Gastroesophageal sphincter (tissue), 4 donors: Measurements from ENCODE around the gene METTL24. TPM values are rescaled to one million over a fixed set of nuclear protein-coding genes. Genes with fewer than 3 reads are reported as not detected.

Experiments
- ATAC-seq: fragments of 150-250 bp; one replicate; pipeline ENCODE4 v1.9.1; 2016; ENCODE audit warnings: mild to moderate bottlenecking, moderate library complexity
- H3K27ac ChIP-seq, 4 donors: fragments of 200-600 bp; sonication (generic) in 3 of 4; 1 replicate in 3 of 4; 2 replicates in 1 of 4; pipeline ENCODE4 v1.5.1; 2016 to 2019
- H3K27me3 ChIP-seq: fragments of 200-600 bp; sonication (generic); one replicate; pipeline ENCODE4 v1.5.1; 2019
- H3K36me3 ChIP-seq, 2 donors: fragments of 200-600 bp; sonication (generic); one replicate each; pipeline ENCODE4 v1.5.1; 2019; ENCODE audit warnings: control low read depth in 1 of 2
- H3K4me1 ChIP-seq, 3 donors: fragments of 200-600 bp; sonication (generic); 1 replicate in 2 of 3; 2 replicates in 1 of 3; pipeline ENCODE4 v1.5.1; 2016 to 2019; ENCODE audit warnings: control low read depth in 2 of 3
- H3K4me3 ChIP-seq, 2 donors: fragments of 200-600 bp; sonication (generic); one replicate each; pipeline ENCODE4 v1.5.1; 2019; ENCODE audit warnings: mild to moderate bottlenecking in 1 of 2, moderate library complexity in 1 of 2
- H3K9me3 ChIP-seq, 3 donors: fragments of 200-600 bp; sonication (generic); one replicate each; pipeline ENCODE4 v1.5.1; 2017 to 2019; ENCODE audit warnings: control low read depth in 2 of 3
- CTCF ChIP-seq, 4 experiments: fragments of 200-600 bp in 2 of 4; fragments of 450-650 bp in 2 of 4; sonication (generic) in 1 of 4; IDR thresholded peaks; one replicate each; pipeline ENCODE4 v1.5.1; 2017 to 2019; ENCODE audit warnings: antibody characterized with exemption in 4 of 4, mild to moderate bottlenecking in 2 of 4, moderate library complexity in 2 of 4
- EP300 ChIP-seq: sonication (generic); formaldehyde crosslinking; IDR thresholded peaks from one replicate; pipeline ENCODE4 v1.6.1; 2017; ENCODE audit warnings: antibody characterized with exemption, mild to moderate bottlenecking
- POLR2A ChIP-seq, 2 donors: fragments of 450-650 bp; IDR thresholded peaks; one replicate each; pipeline ENCODE4 v1.6.1; 2017; ENCODE audit warnings: antibody characterized with exemption in 2 of 2, mild to moderate bottlenecking in 2 of 2, moderate library complexity in 1 of 2
- POLR2AphosphoS5 ChIP-seq: sonication (generic); formaldehyde crosslinking; IDR thresholded peaks from one replicate; pipeline ENCODE4 v1.6.1; 2017; ENCODE audit warnings: antibody characterized with exemption
- WGBS, 2 donors: methylation state at CpG; one replicate each; pipeline ENCODE4 v1.1.5; 2018; ENCODE audit warnings: low coverage in 1 of 2; 5-methylcytosine and 5-hydroxymethylcytosine counted together
- total RNA-seq, 4 donors: library from RNA; depleted of rRNA; stranded (reverse); fragments of >200 nt; gene quantifications; one replicate each; pipeline ENCODE4 v1.1.0, GENCODE V29; 2016

METTL24 gene
- total RNA-seq, 4 donors from 2014 or later, result 18.6 to 33.6 (median 24.4) TPM

DNA sequence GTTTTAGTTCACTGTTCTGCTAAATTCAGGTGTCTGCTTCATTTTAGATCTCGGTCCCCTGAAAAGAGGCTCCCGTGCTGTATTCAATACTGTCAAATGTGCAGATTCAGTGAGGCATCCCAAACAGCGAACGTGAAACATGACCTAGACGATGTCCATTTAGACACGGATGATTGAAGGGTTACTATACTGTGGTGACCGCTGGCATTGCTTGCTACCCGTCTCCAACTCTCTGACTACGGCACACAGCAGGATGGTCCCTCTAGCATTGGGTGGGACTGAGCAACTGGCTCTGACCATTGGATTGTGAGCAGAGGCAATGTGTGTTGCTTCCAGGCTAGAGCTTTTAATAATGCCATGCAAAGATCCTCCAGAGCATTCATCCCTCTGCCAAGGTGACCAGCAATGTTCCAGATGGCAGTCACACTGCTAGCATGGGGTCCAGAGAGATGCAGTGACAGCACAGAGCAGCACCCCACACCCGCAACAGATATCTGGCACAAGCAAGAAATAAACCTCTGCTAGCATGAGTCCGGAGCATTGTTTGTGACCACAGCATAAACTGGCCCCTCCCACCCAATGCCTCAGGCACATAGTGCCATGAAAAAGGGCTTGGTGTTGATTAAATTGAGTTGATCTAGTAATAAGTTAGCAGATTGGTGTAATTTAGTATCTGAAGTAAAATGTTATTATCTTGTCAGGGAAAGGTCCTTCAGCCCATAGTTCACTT, 9.0 kb downstream of the METTL24 start:
- TF ChIP-seq CTCF (IDR thresholded peaks at IDR 0.05), result no peak
- TF ChIP-seq EP300, result no peak
- TF ChIP-seq POLR2A (IDR thresholded peaks at IDR 0.05), result no peak
- no peak for TF ChIP-seq POLR2AphosphoS5
- H3K27ac ChIP-seq, result peak overlapping the region in 3 of 4 donors; percentile 44 to 98 (median 97)
- no peak for ATAC-seq
- H3K4me1 ChIP-seq, result peaks cover 0 to 71% (median 8%) of the 10 kb centered on the region in 3 donors
- H3K9me3 ChIP-seq, result no peaks in the 10 kb centered on the region
- WGBS, 2 donors, result 72 to 76% methylated on average over 2 to 9 of the region's 11 CpGs
- H3K27me3 ChIP-seq, result no peaks in the 10 kb centered on the region
- peaks cover 0 to under 1% of the 10 kb centered on the region in 2 donors for H3K36me3 ChIP-seq
- H3K4me3 ChIP-seq, result no peak overlapping the region

DNA sequence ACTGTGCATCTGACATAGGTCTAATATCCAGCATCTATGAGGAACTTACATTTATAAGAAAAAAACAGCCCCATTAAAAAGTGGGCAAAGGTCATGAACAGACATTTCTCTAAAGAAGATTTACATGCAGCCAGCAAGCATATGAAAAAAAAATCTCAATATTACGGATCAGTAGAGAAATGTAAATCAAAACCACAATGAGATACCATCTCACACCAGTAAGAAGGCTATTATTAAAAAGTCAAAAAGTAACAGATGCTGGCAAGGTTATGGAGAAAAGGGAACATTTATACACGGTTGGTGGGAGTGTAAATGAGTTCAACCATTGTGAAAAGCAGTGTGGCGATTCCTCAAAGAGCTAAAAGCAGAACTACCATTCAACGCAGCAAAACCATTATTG, 13.1 kb downstream of the METTL24 start:
- no peak for ATAC-seq
- Histone ChIP-seq H3K9me3 (no peaks in the 10 kb centered on the region), H3K4me3 (no peak overlapping the region), H3K27me3 (no peaks in the 10 kb centered on the region), H3K27ac (no peak overlapping the region), H3K36me3 (peaks cover 0 to 2% of the 10 kb centered on the region in 2 donors), H3K4me1 (peaks cover 3 to 72% (median 17%) of the 10 kb centered on the region in 3 donors)
- 80% methylated on average over 3 to 4 of the region's 4 CpGs for WGBS, 2 donors
- TF ChIP-seq EP300 (no peak), POLR2AphosphoS5 (no peak), CTCF (IDR thresholded peaks at IDR 0.05) (no peak), POLR2A (IDR thresholded peaks at IDR 0.05) (no peak)

- H3K36me3 ChIP-seq, result peaks cover 0 to 2% of the 10 kb centered on the region in 2 donors
- WGBS, 2 donors, result 100% methylated on average over 2 of the region's 3 CpGs; no CpG with 5 or more reads in 1 of the 2 donors
- H3K4me3 ChIP-seq, result no peak overlapping the region
- no peaks in the 10 kb centered on the region for H3K27me3 ChIP-seq
- no peak for ATAC-seq
- TF ChIP-seq EP300 (no peak), POLR2A (IDR thresholded peaks at IDR 0.05) (no peak), POLR2AphosphoS5 (no peak), CTCF (IDR thresholded peaks at IDR 0.05) (no peak)
- H3K9me3 ChIP-seq, result no peaks in the 10 kb centered on the region
- peaks cover 3 to 66% (median 21%) of the 10 kb centered on the region in 3 donors for H3K4me1 ChIP-seq
- no peak overlapping the region for H3K27ac ChIP-seq
Observed at GRCh38 chr6:110342759-110343158, 15.4 kb downstream of the METTL24 start.

GRCh38 chr6:110341663-110342596, 16.2 kb downstream of the METTL24 start:
- peak overlapping the region; percentile 44 to 80 (median 72) for H3K27ac ChIP-seq
- H3K4me3 ChIP-seq, result no peak overlapping the region
- H3K27me3 ChIP-seq, result no peaks in the 10 kb centered on the region
- no peak for ATAC-seq
- WGBS, 2 donors, result 53 to 70% methylated on average over 6 to 8 of the region's 10 CpGs
- H3K9me3 ChIP-seq, result no peaks in the 10 kb centered on the region
- TF ChIP-seq CTCF (IDR thresholded peaks at IDR 0.05), result peak in 3 of 4 experiments; percentile 23 to 43 (median 34)
- TF ChIP-seq EP300, result no peak
- peaks cover 3 to 65% (median 21%) of the 10 kb centered on the region in 3 donors for H3K4me1 ChIP-seq
- H3K36me3 ChIP-seq, result peaks cover 0 to 2% of the 10 kb centered on the region in 2 donors
